NCI-H2227 treated with DMSO at 0.1 percent for 48 hours (cell line): ENCODE measurements around the gene CHML.
"Not testable (repeated sequence)": the region's sequence is repeated elsewhere in the genome, so short reads cannot be mapped to it uniquely, and the experiment has no call there.

Experiments
- DNase-seq: peaks from one replicate; lab custom pipeline; 2025; lab: John Stamatoyannopoulos, UW

Gene CHML, protein sequence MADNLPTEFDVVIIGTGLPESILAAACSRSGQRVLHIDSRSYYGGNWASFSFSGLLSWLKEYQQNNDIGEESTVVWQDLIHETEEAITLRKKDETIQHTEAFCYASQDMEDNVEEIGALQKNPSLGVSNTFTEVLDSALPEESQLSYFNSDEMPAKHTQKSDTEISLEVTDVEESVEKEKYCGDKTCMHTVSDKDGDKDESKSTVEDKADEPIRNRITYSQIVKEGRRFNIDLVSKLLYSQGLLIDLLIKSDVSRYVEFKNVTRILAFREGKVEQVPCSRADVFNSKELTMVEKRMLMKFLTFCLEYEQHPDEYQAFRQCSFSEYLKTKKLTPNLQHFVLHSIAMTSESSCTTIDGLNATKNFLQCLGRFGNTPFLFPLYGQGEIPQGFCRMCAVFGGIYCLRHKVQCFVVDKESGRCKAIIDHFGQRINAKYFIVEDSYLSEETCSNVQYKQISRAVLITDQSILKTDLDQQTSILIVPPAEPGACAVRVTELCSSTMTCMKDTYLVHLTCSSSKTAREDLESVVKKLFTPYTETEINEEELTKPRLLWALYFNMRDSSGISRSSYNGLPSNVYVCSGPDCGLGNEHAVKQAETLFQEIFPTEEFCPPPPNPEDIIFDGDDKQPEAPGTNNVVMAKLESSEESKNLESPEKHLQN

GRCh38 chr1:241640149-241640866, at the start of gene CHML, which contains the start of gene OPN3:
CHML (minus strand) TSS chr1:241640369; CDS start chr1:241635766, 4,603 bp downstream.
OPN3 (minus strand) TSS chr1:241640369; CDS start chr1:241640254, 115 bp downstream.
- DNase-seq: peak; percentile 90

DNA sequence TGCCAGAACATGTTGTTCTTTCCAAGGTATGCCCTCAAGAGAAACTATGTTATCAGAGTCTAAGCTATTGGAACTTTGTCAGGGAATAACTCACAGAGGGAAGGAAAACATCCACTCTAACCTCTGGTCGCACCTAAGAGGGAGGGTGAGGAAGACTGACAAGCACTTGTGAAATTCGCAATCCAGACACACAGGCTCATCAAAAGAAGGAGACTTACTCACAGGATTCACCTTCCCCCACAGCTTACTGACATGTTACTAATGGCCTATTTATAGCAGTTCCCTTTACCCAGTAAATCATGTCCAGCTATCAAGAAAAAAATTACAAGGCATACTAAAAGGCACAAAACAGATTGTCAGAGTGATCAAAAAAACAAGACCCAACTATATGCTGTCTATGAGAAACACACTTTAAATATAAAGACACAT, 48.8 kb upstream of the CHML start:
- no peak for DNase-seq

DNA sequence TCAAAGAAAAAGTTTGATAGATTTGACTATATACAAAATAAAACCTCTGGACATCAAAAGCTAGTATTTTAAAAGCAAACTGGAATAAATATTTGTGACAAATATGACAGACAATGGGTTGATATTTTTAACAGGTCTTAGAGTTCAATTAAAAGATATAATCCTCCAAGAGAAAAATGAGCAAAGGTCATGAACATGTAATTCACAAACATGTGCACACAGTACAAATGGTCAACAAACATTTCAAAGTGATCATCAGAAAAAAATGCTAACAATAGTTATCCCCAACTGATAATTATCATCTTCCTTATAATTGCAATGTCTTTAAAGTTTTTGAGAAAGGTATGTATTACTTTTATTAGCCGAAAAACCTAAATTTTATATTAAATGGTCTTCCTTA, 43.9 kb upstream of the CHML start:
- DNase-seq: no peak

- DNase-seq: no peak
These were observed 42.8 kb upstream of the CHML start for GRCh38 chr1:241682921-241683320.

- not testable (repeated sequence) for DNase-seq
These were observed 41.8 kb upstream of the CHML start for GRCh38 chr1:241681861-241682448.

GRCh38 chr1:241679961-241680360, 39.8 kb upstream of the CHML start:
- DNase-seq: no peak

- DNase-seq: no peak
These were observed 39.2 kb upstream of the CHML start for GRCh38 chr1:241679404-241679803.

DNA sequence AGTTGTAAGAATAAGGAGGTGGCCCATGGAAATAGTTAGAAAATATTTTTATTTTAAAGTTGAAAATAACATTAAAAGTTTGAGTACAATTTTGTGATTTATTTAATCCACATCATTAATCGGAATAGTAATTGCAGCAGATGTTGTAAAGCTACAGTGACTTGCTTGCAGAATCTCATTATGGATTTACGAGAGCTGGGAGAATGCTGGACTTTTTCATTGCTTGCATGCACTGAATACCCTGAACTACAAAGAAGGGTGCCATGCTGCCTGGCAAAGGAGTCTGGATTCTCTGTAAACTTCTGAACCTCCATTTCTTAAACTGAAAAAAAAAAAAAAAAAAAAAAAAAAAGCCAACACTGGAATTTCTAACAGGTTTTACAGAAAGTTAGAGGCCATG, 38.4 kb upstream of the CHML start:
- DNase-seq: no peak

DNA sequence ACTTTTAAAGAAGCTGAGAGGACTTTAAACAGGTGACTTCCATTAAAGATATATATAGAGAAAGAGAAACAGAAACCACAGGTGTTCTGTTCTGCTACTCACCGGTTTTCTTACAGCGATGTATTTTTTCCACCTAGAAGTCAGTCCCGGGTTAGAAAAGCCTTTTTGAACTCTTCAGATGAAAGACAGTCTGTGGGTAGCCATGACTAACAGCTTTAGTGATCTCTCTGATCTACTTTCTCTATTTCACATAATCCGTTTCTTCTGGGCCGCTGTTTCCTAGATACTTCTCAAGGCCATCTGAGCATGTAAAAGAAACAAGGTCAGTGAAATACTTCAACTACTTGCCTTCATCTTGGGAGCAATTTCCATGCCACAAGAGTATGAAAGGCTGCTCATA, 37.0 kb upstream of the CHML start:
- no peak for DNase-seq

DNA sequence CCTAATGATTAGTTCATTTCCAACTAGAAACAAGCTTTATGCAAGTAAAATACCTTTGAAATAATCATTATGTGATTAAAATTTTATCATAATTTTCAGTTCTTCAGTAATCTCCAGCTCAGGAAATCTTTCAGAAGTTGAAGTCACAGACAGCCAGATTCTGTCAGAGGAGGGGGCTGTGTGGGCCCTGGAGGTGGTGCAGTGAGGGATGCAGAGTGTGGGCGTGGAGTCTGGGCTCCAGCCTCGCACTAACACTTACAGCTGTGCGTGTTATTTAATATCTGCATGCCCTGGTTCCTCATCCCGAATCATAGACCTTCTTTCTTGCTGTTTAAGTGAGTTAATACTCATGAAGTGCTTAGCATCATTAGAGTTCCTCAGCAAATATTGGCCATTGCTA, 35.8 kb upstream of the CHML start:
- no peak for DNase-seq

- no peak for DNase-seq
These were observed 34.7 kb upstream of the CHML start for GRCh38 chr1:241674805-241675384.

- no peak for DNase-seq
These were observed 32.1 kb upstream of the CHML start for GRCh38 chr1:241672301-241672700.

DNA sequence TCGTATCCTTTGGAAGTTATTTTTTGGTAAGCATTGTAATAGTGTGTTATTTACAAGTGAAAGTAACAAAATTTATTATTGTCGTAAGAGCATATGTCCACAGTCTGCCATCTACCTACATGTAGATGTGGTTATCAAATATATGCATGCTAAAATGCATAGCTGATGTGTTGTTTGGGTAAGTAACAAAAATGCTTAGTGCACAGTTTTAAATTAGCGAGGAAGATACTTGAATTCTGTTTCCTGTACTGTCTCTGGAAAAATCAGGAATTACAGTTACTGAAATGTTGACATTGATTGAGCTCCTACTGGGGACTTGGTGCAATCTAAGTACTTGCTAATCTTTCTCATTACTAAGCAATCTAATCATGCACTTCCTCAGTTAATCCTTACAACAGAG, 26.2 kb upstream of the CHML start:
- DNase-seq: no peak

- no peak for DNase-seq
These were observed 20.3 kb upstream of the CHML start for GRCh38 chr1:241660424-241660972.

DNA sequence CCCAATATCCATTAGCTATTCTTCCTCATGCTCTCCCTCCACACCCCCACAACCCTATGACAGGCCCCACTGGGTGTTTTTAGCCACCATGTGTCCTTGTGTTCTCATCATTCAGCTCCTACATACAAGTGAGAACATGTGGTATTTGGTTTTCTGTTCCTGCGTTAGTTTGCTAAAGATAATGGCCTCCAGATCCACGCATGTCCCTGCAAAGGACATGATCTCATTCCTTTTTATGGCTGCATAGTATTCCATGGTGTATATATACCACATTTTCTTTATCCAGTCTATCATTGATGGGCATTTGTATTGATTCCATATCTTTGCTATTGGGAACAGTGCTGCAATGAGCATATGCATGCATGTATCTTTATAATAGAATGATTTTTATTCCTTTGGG, 18.8 kb upstream of the CHML start:
- not testable (repeated sequence) for DNase-seq

DNA sequence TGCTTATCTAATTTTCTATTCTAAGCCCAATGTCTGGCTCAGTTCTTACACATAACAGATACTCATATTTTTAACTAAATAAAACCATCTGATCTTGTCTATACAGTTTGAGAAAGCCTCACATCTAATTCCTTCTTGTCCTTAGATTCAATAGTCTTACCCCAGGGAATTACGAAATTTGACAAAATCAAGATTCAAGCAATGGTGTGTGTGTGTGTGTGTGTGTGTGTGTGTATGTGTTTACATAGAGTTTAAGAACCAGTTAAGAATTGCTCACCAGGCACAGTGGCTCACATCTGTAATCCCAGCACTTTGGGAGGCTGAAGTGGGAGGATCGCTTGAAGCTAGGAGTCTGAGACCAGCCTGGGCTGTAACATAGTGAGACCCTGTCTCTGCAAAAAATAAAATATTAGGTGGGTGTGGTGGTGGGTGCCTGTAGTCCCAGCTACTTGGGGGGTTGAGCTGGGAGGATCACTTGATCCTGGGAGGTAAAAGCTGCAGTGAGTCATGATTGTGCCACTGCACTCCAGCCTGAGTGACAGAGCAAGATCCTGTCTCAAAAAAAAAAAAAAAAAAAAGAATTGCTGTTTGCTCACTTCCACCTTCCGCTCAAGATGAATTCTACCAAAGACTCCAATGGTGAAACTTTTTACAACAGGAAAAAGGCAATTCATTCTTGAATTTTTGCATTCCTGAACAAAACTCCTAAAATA, 18.1 kb upstream of the CHML start:
- DNase-seq: no peak

DNA sequence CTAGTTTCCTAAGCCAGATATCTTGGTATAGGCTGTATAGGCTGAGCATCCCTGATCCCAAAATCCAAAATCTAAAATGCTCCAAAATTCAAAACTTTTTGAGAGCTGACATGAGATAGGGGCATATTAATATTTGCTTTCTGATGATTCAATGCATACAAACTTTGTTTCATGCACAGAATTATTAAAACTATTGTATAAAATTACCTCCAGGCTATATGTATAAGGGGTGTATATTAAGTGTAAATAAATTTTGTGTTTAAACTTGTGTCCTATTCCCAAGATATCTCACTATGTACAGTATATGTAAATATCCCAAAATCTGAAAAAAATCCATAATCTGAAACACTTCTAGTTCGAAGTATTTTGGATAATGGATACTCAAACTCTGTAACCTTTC, 14.5 kb upstream of the CHML start:
- no peak for DNase-seq

- DNase-seq: no peak
These were observed 13.8 kb upstream of the CHML start for GRCh38 chr1:241654019-241654418.

- no peak for DNase-seq
These were observed 11.8 kb upstream of the CHML start, which contains the start of gene WDR64 for GRCh38 chr1:241652012-241652411. WDR64 (plus strand) TSS chr1:241652281; CDS start chr1:241652485, 204 bp downstream.

DNA sequence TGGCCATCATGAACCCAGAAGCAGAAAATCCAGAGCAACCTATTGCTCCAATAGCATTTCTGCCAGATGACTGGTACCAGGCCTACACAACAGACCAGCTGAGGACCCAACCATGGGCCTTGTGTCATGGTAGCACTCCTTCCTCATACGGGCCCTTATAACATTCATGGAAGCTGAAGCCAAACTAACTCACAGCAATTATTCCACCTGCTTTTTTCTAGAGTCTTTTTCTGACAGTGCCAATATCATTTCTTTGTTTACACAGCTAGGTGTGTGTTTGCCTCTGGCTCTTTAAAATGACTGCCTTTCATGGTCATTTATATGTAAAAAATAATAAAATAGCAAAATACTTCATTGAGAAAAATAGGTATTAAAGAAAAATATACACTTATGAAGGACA, 8.0 kb upstream of the CHML start:
- DNase-seq: no peak

DNA sequence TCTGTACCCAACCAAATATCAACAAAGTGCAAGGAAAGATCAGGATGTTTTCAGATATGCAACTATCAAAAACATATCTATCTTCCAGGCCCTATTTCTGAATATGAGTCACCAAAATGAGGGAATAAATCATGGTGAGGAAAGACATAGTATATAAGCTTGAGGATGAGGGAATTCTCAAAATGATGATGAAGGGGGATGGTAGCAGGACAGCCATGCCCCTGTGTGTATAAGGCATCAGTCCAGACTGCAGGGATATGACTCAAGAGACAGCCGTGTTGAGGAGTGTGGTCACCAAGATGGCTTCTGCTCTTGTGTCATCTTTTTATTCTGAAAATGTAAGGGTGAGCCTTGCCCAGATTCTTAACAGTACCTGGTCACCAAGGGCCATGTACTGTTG, 7.5 kb upstream of the CHML start:
- DNase-seq: no peak
